NCI-H446 treated with DMSO at 0.1 percent for 48 hours (cell line): ENCODE data around the gene VPS4A.
"Not testable (repeated sequence)": the region's sequence is repeated elsewhere in the genome, so short reads cannot be mapped to it uniquely, and the experiment has no call there.

Experiments used
- DNase-seq: peaks from one replicate; lab custom pipeline; 2025; lab: John Stamatoyannopoulos, UW

Gene VPS4A

GRCh38 chr16:69310653-69311532, at the start of gene VPS4A:
TSS of gene VPS4A (plus strand) at chr16:69311350. CDS start at chr16:69311512, 162 bp downstream.
- peak; percentile 76 for DNase-seq

GRCh38 chr16:69266334-69267063, 44.7 kb upstream of the VPS4A start:
- DNase-seq = no peak

- DNase-seq = no peak
Measured at GRCh38 chr16:69267633-69268032, 43.5 kb upstream of the VPS4A start.

GRCh38 chr16:69270395-69270794, 40.8 kb upstream of the VPS4A start:
- no peak for DNase-seq

GRCh38 chr16:69270831-69271230, 40.3 kb upstream of the VPS4A start:
- DNase-seq = no peak

- DNase-seq = no peak
Measured at GRCh38 chr16:69273009-69273408, 38.1 kb upstream of the VPS4A start.

GRCh38 chr16:69274699-69275235, 36.4 kb upstream of the VPS4A start:
- DNase-seq = no peak

- no peak for DNase-seq
Measured at GRCh38 chr16:69276148-69277115, 34.7 kb upstream of the VPS4A start.

- no peak for DNase-seq
Measured at GRCh38 chr16:69277413-69277812, 33.7 kb upstream of the VPS4A start.

GRCh38 chr16:69283851-69284250, 27.3 kb upstream of the VPS4A start:
- DNase-seq = no peak

GRCh38 chr16:69285240-69285639, 25.9 kb upstream of the VPS4A start:
- no peak for DNase-seq

- DNase-seq = no peak
Measured at GRCh38 chr16:69286941-69287713, 24.0 kb upstream of the VPS4A start.

- DNase-seq = not testable (repeated sequence)
Measured at GRCh38 chr16:69291657-69292056, 19.5 kb upstream of the VPS4A start.

GRCh38 chr16:69293401-69293800, 17.7 kb upstream of the VPS4A start:
- DNase-seq = no peak

- no peak for DNase-seq
Measured at GRCh38 chr16:69294051-69294450, 17.1 kb upstream of the VPS4A start.

GRCh38 chr16:69296771-69297170, 14.4 kb upstream of the VPS4A start:
- not testable (repeated sequence) for DNase-seq

GRCh38 chr16:69298261-69298660, 12.9 kb upstream of the VPS4A start:
- no peak for DNase-seq

GRCh38 chr16:69301187-69301586, 10.0 kb upstream of the VPS4A start:
- DNase-seq = no peak

- DNase-seq = no peak
Measured at GRCh38 chr16:69301861-69302260, 9.3 kb upstream of the VPS4A start.

GRCh38 chr16:69302301-69302700, 8.8 kb upstream of the VPS4A start:
- DNase-seq = no peak

GRCh38 chr16:69306031-69306430, 5.1 kb upstream of the VPS4A start:
- DNase-seq = no peak
